Measurements from ENCODE around the gene COX6B2. TPM values are rescaled to one million over a fixed set of nuclear protein-coding genes. Genes with fewer than 3 reads are reported as not detected.

COX6B2 gene
- total and polyA plus RNA-seq, 10 donors: 0.06 to 1.6 (median 0.47) TPM; not detected in 3

DNA sequence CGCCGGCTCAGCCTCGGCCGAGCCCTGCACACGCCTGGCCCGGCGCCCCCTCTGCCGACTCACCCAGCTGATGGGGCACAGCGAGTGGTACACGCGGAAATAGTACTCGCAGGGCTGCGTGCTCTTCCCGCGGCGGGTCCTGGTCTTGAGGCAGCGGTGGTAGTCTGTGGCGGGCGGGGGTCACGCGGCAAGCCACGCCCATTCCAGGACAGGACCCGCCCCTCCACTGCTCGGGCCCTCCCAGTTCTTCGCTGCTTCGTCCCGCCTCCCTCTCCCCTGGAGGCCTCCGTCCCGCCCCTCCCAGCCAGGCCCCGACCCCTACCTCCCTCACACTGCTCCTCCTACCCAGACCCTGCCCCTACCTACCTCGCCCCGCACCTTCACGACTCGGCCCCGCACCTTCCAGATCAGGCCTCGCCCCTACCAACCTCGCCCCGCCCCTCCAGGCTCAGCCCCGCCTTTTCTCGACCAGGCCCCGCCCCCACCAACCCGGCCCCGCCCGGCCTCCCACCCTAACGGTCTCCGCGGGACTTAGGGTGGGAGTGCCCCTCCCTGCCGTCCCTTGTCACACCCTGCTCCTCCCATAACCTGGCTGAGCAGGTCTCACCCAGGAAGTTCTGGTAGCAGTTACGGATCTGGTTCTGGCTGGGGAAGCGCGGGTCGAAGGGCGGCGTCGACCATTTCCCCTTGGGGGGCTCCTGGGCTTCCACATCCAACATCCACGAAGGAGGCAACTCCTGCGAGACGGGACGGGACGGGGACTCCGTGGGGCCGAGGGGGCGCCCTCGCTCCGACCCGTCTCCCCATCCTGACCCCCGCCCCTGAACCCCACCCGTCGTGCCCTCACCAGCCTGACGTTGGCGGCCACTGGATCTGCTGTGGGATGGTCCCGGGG lies 469 bp downstream of the COX6B2 start:
- Histone ChIP-seq H3K27ac (peak overlapping the region in 1 of 8 donors; percentile 23), H3K27me3 (replicated peaks in 1 of 7) (peaks cover 0 to 90% (median 44%) of the 10 kb centered on the region in 7 donors), H3K36me3 (peaks cover 0 to 3% (median 0%) of the 10 kb centered on the region in 6 donors), H3K4me1 (peaks cover 9 to 29% (median 18%) of the 10 kb centered on the region in 6 donors), H3K9me3 (no peaks in the 10 kb centered on the region), H3K4me3 (peak overlapping the region; percentile 25 to 71 (median 44))
- 1 to 3% (median 2%) methylated on average over 48 to 72 of the region's 72 CpGs for WGBS, 5 donors
- TF ChIP-seq POLR2A (IDR thresholded peaks at IDR 0.05): no peak
- peak in 1 of 3 donors; percentile 69 for TF ChIP-seq POLR2AphosphoS5 (IDR thresholded peaks at IDR 0.05)
- TF ChIP-seq, protein P1, sequence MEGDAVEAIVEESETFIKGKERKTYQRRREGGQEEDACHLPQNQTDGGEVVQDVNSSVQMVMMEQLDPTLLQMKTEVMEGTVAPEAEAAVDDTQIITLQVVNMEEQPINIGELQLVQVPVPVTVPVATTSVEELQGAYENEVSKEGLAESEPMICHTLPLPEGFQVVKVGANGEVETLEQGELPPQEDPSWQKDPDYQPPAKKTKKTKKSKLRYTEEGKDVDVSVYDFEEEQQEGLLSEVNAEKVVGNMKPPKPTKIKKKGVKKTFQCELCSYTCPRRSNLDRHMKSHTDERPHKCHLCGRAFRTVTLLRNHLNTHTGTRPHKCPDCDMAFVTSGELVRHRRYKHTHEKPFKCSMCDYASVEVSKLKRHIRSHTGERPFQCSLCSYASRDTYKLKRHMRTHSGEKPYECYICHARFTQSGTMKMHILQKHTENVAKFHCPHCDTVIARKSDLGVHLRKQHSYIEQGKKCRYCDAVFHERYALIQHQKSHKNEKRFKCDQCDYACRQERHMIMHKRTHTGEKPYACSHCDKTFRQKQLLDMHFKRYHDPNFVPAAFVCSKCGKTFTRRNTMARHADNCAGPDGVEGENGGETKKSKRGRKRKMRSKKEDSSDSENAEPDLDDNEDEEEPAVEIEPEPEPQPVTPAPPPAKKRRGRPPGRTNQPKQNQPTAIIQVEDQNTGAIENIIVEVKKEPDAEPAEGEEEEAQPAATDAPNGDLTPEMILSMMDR (IDR thresholded peaks at IDR 0.05 in 8 of 11, conservative IDR thresholded peaks at IDR 0.05 in 3 of 11): peak in 1 of 11 experiments; percentile 0
- DNase-seq: peak; percentile 86
- intact Hi-C loops (cut with DNase I; ENCODE audit: low total_unique reads): no loop called here

DNA sequence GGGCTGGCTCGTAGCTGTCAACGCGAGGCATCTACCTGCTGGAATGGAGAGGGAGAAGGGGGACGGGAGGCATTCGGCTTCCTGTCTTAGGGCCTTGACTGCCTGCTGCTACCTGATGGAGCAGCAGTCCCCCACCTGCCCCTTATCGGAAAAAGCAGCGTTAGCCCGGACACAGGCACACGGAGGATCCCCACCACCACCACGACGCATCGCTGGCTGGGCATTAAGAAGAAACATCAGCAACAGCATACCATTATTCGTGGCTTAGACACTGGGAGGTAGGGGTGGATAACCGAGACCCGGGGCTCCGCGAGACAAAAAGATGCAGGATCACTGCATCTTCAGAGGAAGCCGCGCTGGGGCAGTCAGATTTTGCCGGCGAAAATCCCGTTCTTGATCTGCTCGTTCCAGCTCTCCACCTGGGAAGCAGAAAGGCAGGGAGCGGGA lies 1.1 kb downstream of the COX6B2 start:
- H3K9me3 ChIP-seq: no peaks in the 10 kb centered on the region
- no peak for TF ChIP-seq POLR2AphosphoS5 (IDR thresholded peaks at IDR 0.05)
- TF ChIP-seq, protein P1 (IDR thresholded peaks at IDR 0.05 in 8 of 11, conservative IDR thresholded peaks at IDR 0.05 in 3 of 11): no peak
- TF ChIP-seq POLR2A (IDR thresholded peaks at IDR 0.05): no peak
- intact Hi-C loops (cut with DNase I; ENCODE audit: low total_unique reads): no loop called here
- peak overlapping the region in 1 of 8 donors; percentile 23 for H3K27ac ChIP-seq
- DNase-seq: no peak
- WGBS, 5 donors: 4 to 20% (median 6%) methylated on average over 10 to 24 of the region's 24 CpGs
- peaks cover 9 to 29% (median 18%) of the 10 kb centered on the region in 6 donors for H3K4me1 ChIP-seq
- peaks cover 0 to 83% (median 44%) of the 10 kb centered on the region in 7 donors for H3K27me3 ChIP-seq (replicated peaks in 1 of 7)
- peaks cover 0 to 8% (median 0%) of the 10 kb centered on the region in 6 donors for H3K36me3 ChIP-seq
- peak overlapping the region; percentile 25 to 71 (median 44) for H3K4me3 ChIP-seq

DNA sequence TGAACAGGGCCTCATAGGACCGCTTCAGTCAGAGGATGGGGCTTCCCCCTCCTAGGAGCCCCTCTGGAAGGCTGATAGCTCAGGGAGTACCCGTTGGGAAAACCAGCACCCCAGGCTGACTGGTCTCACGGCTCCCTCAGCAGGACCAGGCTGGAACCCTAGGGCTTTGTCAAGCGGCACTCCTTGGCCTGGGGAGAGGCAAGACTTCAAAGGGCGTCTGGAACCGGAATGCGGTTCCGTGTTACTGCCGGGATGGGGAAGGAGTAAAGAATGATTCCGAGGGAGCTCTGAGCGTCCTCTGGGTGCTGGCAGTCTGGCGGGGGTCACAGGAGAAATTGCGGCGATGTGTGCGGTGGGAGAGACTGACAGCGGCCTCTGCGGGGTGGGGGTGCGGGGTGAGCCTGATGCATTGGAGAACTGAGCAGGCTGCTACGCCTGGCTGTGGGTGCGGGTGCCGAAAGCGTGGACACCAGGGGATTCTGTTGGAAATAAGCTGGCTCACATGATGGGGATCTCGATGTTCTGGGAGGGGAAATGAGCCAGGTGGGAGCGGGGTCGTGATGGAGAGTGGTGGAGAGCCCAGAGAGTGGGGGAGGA lies 1.9 kb downstream of the COX6B2 start:
- Histone ChIP-seq H3K27me3 (replicated peaks in 1 of 7) (peaks cover 0 to 76% (median 44%) of the 10 kb centered on the region in 7 donors), H3K27ac (no peak overlapping the region), H3K36me3 (peaks cover 0 to 8% (median 0%) of the 10 kb centered on the region in 6 donors), H3K4me1 (peaks cover 9 to 29% (median 18%) of the 10 kb centered on the region in 6 donors), H3K9me3 (no peaks in the 10 kb centered on the region), H3K4me3 (no peak overlapping the region)
- no peak for DNase-seq
- 63 to 75% (median 71%) methylated on average over 24 to 25 of the region's 25 CpGs for WGBS, 5 donors
- intact Hi-C loops (cut with DNase I; ENCODE audit: low total_unique reads): no loop called here
- TF ChIP-seq, protein P1 (IDR thresholded peaks at IDR 0.05 in 8 of 11, conservative IDR thresholded peaks at IDR 0.05 in 3 of 11): no peak
- no peak for TF ChIP-seq POLR2AphosphoS5 (IDR thresholded peaks at IDR 0.05)
- no peak for TF ChIP-seq POLR2A (IDR thresholded peaks at IDR 0.05)

Measured in spleen (tissue), 11 donors.